HG02763 (cell line): ENCODE data around the gene RNASET2.
"Not testable (repeated sequence)": the region's sequence is repeated elsewhere in the genome, so short reads cannot be mapped to it uniquely, and the experiment has no call there.

Source experiments
- ATAC-seq: cut with Tn5 transposase; IDR thresholded peaks from one replicate; pipeline ENCODE4 v1.9.1; 2021; ENCODE audit warnings: mild to moderate bottlenecking, moderate library complexity; ENCODE audit not compliant: unreplicated experiment

RNASET2 gene

GRCh38 chr6:166905013-166905412, 51.3 kb downstream of the RNASET2 start:
- no peak for ATAC-seq

DNA sequence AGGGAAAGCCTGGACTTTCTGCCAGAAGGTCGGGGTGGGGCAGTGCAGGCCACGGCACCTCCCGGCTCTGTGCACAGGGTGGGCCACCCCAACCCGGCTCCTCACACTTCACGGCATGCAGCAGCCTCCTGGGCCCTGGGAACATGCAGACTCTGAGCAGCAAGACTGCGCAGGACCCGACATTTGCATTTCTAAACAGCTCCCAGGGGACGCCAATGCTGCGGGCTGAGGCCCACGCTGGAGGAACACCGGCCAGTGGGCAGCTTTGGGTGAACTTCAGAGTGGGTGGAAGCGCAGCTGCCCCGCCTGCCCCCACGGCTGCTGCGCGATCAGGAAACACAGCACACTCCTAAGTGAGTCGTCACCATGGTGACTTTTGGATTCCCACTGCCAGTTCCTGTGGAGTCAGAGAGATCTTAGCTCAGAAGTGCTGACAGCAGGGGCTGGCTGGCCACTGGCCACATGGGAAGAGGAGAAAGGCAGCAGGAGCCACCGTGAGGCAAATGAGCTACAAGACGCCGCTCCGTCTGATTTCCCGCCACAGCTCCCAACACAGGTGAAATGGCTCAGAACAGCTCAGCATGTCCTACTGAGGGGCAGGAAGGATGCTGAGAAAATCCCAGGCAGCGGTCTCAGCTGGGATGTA, 52.1 kb downstream of the RNASET2 start:
- ATAC-seq, result peak; percentile 36

DNA sequence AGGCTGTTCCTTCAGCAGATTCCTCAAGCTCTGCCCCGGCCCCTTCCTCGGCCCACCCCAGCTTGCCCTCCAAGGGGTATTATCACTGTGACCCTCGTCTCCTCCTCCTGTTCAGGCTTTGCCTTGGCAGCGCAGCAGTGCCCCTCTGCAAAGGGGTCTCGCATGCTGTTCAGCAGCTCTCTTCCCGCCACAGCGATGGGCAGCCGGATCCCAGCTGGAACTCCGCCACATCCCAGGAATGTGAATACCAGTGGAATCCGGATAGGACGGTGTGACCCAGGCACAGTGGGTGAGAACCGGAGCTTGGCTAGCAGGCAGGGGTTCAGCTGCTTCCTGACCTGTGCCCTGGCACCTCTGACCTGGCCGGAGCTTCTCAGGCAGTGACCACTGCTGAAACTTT, 52.9 kb downstream of the RNASET2 start:
- ATAC-seq, result no peak

- ATAC-seq, result no peak
Observed at GRCh38 chr6:166903027-166903426, 53.3 kb downstream of the RNASET2 start.

DNA sequence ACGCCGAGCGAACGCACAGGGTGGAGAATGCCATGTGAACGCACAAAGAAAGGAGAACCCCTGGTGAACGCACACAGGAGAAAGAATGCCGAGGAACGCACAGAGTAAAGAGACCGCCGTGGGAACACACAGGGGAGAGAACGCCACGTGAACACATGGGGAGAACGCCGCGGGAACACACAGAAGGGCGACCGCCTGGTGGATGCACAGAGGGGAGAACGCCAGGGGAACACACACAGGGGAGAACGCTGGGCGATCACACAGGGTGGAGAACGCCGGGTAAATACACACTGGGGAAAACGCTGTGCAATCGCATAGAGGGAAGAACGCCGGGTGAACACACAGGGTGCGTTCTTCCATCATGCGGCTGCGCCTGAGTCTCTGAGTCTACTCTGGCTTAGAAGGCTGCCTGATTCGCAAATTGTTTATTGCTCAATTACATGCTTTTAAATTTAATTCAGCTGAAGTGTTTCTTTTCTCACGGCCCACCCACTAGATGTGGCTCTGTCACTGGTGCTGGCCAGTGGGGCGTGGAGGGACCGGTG, 54.1 kb downstream of the RNASET2 start:
- no peak for ATAC-seq

- ATAC-seq, result no peak
Observed at GRCh38 chr6:166901626-166902025, 54.7 kb downstream of the RNASET2 start.

GRCh38 chr6:166900956-166901607, 55.3 kb downstream of the RNASET2 start:
- ATAC-seq, result no peak

- no peak for ATAC-seq
Observed at GRCh38 chr6:166900130-166900708, 56.1 kb downstream of the RNASET2 start.

DNA sequence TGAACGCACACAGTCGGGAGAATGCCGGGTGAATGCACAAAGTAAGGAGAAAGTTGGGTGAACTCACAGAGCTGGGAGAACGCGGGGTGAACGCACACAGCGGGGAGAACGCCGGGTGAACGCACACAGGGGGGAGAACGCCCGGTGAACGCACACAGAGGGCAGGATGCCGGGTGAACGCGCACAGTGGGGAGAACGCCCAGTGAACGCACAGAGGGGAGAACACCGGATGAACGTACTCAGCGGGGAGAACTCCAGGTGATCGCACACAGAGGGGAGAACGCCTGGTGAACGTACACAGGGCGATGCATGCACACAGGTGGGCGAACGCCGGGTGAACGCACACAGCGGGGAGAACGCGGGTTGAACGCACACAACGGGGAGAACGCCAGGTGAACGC, 57.4 kb downstream of the RNASET2 start:
- no peak for ATAC-seq

GRCh38 chr6:166894614-166895013, 61.7 kb downstream of the RNASET2 start:
- not testable (repeated sequence) for ATAC-seq

DNA sequence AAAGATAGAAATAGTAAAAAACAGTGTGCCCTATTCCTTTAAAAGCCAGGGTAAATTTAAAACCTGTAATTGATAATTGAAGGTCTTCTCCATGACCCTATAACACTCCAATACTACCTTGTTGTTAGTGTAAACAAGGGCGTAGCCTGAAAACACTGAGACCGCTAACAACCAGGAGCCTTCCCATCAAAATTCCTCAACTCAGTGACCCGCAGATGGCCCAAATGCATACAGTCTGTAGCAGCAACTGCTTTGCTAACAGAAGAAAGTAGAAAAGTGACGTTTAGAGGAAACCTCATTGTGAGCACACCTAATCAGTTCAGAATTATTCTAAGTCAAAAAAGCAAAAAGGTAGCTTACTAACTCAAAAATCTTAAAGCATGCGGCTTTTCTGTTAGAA, 63.9 kb downstream of the RNASET2 start:
- not testable (repeated sequence) for ATAC-seq

- ATAC-seq, result not testable (repeated sequence)
Observed at GRCh38 chr6:166886773-166887172, 69.6 kb downstream of the RNASET2 start.

DNA sequence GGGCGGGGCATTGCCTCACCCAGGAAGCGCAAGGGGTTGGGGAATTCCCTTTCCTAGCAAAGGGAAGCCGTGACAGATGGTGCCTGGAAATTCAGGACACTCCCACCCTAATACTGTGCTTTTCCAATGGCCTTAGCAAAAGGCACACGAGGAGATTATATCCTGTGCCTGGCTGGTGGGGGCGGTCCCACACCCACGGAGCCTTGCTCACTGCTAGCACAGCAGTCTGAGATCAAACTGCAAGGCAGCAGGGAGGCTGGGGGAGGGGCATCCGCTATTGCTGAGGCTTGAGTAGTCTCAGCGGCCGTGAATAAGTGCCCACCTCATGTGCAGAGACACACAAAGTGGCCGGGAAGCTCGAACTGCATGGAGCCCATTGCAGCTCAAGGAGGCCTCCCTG, 71.4 kb downstream of the RNASET2 start:
- not testable (repeated sequence) for ATAC-seq

- ATAC-seq, result no peak
Observed at GRCh38 chr6:166879594-166879993, 76.8 kb downstream of the RNASET2 start.
